ENCODE data around the gene LMNB1.
A peak's percentile ranks its signal among the peaks of the same experiment; 100 is the strongest.
"Not testable (repeated sequence)": the region's sequence is repeated elsewhere in the genome, so short reads cannot be mapped to it uniquely, and the experiment has no call there.

The LMNB1 gene

DNA sequence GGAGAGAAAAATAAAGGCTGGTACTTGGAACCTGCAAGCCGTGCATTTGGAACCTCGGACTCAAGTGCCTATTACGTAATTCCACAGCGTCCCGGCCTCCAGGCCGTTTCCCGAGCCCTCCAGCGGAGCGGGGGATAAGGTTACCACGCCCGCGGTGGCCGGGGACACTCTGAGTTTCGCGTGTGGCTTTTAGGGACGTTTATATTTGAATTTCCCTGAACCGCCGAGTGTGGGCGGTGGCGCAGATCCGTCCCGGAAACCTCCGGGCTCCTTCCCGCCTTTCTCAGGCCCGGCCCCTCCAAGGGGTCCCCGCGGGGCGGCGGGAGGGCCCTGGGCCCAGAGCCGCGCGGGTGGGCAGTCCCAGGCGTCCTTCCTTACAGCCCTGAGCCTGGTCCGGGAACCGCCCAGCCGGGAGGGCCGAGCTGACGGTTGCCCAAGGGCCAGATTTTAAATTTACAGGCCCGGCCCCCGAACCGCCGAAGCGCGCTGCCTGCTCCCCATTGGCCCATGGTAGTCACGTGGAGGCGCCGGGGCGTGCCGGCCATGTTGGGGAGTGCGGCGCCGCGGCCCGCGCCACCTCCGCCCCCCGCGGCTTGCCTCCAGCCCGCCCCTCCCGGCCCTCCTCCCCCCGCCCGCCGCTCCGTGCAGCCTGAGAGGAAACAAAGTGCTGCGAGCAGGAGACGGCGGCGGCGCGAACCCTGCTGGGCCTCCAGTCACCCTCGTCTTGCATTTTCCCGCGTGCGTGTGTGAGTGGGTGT, at the start of gene LMNB1:
Gene LMNB1, plus strand, starts transcription at position 638 of the 758 bp plus-strand sequence. CDS start 373 bp downstream, outside the sequence.
- DNase-seq, result peak; percentile 94
- in situ Hi-C loops (cut with HindIII; ENCODE audit: low pct_ligation_motif_present, low pct_unique_long_range_greater_than_20kb, low sequenced_read_pairs), result no loop called here

DNA sequence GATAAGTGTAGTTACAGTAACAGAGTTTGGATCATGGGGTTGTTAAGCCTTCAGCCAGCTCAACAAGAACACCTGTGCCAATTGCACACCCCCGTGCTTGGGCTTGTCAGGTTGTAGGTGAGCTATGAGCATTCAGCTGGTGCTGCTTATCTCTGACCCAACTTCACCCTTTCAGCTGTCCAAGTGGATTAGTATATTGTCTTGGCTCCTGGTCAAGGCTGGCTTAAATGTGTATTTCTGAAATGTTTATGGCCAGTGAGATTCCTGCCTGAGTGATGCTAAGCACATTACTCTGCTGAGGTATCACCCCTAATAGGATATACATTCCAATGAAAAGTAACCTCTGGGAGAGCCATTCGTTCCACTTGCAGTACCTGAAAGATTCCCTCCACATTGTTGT, 44.2 kb upstream of the LMNB1 start:
- in situ Hi-C loops (cut with HindIII; ENCODE audit: low pct_ligation_motif_present, low pct_unique_long_range_greater_than_20kb, low sequenced_read_pairs), result no loop called here
- no peak for DNase-seq

GRCh38 chr5:126734573-126734972, 42.4 kb upstream of the LMNB1 start:
- in situ Hi-C loops (cut with HindIII; ENCODE audit: low pct_ligation_motif_present, low pct_unique_long_range_greater_than_20kb, low sequenced_read_pairs); DNase-seq: not testable (repeated sequence)

DNA sequence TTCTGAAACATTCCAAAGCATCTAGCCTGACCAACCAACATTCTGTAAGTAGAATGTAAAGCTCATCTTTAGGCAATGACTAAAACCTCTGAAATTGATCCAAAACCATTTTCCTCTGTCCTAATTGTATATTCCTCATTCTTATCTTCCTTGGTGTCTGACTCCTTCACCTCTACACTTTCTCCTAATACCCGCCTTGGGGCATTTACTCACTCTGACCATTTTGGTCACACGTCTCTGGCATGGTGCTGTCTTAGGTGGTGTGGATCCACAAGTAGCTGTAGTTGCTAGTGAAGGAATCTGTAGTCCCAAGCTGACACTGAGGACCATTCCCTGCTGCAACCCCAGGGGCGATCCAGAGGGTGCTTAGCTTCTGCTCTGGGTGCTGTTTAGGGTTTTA, 40.8 kb upstream of the LMNB1 start:
- in situ Hi-C loops (cut with HindIII; ENCODE audit: low pct_ligation_motif_present, low pct_unique_long_range_greater_than_20kb, low sequenced_read_pairs), result no loop called here

GRCh38 chr5:126741361-126741760, 35.6 kb upstream of the LMNB1 start:
- in situ Hi-C loops (cut with HindIII; ENCODE audit: low pct_ligation_motif_present, low pct_unique_long_range_greater_than_20kb, low sequenced_read_pairs), result no loop called here
- no peak for DNase-seq

More for the DNA sequence above, 40.8 kb upstream of the LMNB1 start:
- DNase-seq, result no peak

GRCh38 chr5:126742425-126742824, 34.5 kb upstream of the LMNB1 start:
- no peak for DNase-seq
- in situ Hi-C loops (cut with HindIII; ENCODE audit: low pct_ligation_motif_present, low pct_unique_long_range_greater_than_20kb, low sequenced_read_pairs), result no loop called here

DNA sequence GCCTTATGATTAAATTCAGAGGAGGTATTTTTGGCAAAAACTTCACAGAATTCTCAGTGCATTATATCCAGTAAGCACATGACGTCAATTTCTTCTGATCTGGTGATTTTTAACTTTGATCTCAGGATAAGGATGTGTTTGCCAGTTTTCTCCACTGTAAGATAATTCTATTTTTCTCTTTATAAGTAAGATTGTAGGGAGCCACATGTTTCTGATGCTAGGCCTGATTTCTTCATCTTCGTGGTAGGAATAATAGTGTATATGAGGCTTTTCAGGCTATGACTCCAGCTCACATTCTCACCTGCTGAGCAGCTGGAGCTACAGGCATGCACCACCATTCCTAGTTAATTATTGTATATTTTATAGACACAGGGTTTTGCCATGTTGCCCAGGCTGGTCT, 32.1 kb upstream of the LMNB1 start:
- DNase-seq, result no peak
- in situ Hi-C loops (cut with HindIII; ENCODE audit: low pct_ligation_motif_present, low pct_unique_long_range_greater_than_20kb, low sequenced_read_pairs), result no loop called here

GRCh38 chr5:126745259-126745992, 31.5 kb upstream of the LMNB1 start:
- in situ Hi-C loops (cut with HindIII; ENCODE audit: low pct_ligation_motif_present, low pct_unique_long_range_greater_than_20kb, low sequenced_read_pairs), result no loop called here
- no peak for DNase-seq

DNA sequence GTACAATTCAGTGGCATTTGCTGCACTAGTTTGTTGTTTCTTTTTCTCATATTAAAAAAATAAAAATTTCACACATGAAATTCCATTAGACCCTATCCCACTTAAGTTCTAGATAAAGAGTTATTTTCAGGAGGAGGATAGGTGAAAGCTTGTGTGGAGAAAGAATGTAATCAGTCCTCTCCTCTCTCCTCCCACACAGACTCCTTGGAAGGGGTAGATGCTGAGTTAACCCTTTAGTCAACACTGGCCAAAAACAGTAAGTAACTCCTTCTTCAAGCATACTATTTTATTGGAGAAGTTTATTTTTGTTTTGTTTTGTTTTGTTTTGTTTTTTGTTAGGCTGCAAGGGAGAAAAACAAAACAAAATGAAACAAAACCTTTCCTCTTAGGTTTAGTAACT, 30.6 kb upstream of the LMNB1 start:
- in situ Hi-C loops (cut with HindIII; ENCODE audit: low pct_ligation_motif_present, low pct_unique_long_range_greater_than_20kb, low sequenced_read_pairs), result no loop called here
- DNase-seq, result no peak

DNA sequence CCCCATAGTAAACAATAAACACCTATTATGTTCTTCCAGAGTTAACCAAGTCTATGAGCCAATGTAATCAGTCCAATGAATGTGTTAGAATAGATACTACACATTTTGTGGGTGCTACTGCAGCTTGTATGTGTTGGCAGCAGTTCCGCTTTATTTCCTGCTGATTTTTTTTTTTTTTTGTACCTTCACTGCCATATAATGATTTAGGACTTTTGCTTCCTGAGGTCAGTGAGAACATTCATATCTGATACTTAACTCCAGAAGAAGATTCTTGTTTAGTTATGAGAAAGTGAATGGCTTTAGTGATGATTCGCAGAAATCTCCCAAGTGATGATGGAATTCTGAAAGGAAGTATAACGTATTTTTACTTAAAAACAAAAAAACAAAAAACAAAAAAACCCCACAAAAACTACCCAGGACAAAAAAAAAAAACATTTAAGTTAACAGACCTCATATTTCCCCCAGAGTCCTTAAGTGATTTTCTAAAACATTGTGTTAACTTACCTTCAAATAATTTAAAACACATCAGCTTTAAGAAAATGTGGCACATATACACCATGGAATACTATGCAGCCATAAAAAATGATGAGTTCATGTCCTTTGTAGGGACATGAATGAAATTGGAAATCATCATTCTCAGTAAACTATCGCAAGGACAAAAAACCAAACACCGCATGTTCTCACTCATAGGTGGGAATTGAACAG, 24.7 kb upstream of the LMNB1 start:
- DNase-seq, result no peak
- in situ Hi-C loops (cut with HindIII; ENCODE audit: low pct_ligation_motif_present, low pct_unique_long_range_greater_than_20kb, low sequenced_read_pairs), result no loop called here

- in situ Hi-C loops (cut with HindIII; ENCODE audit: low pct_ligation_motif_present, low pct_unique_long_range_greater_than_20kb, low sequenced_read_pairs), result no loop called here
- no peak for DNase-seq
Measured at GRCh38 chr5:126753227-126753626, 23.7 kb upstream of the LMNB1 start.

GRCh38 chr5:126754609-126755008, 22.3 kb upstream of the LMNB1 start:
- DNase-seq, result no peak
- in situ Hi-C loops (cut with HindIII; ENCODE audit: low pct_ligation_motif_present, low pct_unique_long_range_greater_than_20kb, low sequenced_read_pairs), result no loop called here

- no peak for DNase-seq
- in situ Hi-C loops (cut with HindIII; ENCODE audit: low pct_ligation_motif_present, low pct_unique_long_range_greater_than_20kb, low sequenced_read_pairs), result no loop called here
Measured at GRCh38 chr5:126755593-126755992, 21.3 kb upstream of the LMNB1 start.

GRCh38 chr5:126757713-126758357, 19.1 kb upstream of the LMNB1 start:
- in situ Hi-C loops (cut with HindIII; ENCODE audit: low pct_ligation_motif_present, low pct_unique_long_range_greater_than_20kb, low sequenced_read_pairs), result no loop called here
- no peak for DNase-seq

- no peak for DNase-seq
- in situ Hi-C loops (cut with HindIII; ENCODE audit: low pct_ligation_motif_present, low pct_unique_long_range_greater_than_20kb, low sequenced_read_pairs), result no loop called here
Measured at GRCh38 chr5:126763371-126763770, 13.6 kb upstream of the LMNB1 start.

DNA sequence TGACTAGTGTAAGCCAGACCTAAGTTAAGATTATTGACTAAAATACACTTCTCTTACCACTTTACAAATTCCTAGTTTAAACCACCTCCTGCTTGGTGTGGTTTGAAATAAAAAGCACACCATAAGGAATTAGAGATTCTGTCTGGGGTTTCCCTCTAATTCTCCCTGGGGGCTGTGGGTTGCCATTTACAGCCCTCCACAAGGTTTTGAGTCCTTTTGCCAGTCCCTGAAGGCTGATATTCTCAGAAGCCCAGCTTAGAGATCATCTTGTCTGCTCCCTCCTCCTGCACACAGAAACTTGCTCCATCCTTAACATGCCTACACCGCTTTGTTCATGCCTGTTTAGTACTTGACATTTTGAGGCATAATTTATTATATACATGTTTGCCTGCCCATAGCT, 7.2 kb upstream of the LMNB1 start:
- no peak for DNase-seq
- in situ Hi-C loops (cut with HindIII; ENCODE audit: low pct_ligation_motif_present, low pct_unique_long_range_greater_than_20kb, low sequenced_read_pairs), result no loop called here

GRCh38 chr5:126773536-126773935, 3.4 kb upstream of the LMNB1 start:
- DNase-seq; in situ Hi-C loops (cut with HindIII; ENCODE audit: low pct_ligation_motif_present, low pct_unique_long_range_greater_than_20kb, low sequenced_read_pairs): not testable (repeated sequence)

DNA sequence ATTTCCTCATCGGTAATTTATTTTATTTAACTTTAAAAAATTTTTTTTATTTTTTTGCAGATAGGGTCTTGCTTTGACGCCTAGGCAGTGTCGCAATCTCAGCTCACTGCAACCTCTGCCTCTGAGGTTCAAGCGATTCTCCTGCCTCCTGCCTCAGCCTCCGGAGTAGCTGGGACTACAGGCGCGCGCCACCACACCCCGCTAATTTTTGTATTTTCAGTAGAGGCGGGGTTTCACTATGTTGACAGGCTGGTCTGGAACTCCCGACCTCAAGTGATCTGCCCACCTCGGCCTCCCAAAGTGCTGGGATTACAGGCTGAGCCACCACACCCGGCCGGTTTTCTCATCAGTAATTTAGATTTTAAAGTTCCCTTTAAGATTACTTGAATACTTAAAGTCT, 2.3 kb upstream of the LMNB1 start:
- in situ Hi-C loops (cut with HindIII; ENCODE audit: low pct_ligation_motif_present, low pct_unique_long_range_greater_than_20kb, low sequenced_read_pairs); DNase-seq: not testable (repeated sequence)
